CD4-positive, alpha-beta T cell (primary cell): ENCODE measurements around the gene KCNJ3. TPM values are rescaled to one million over a fixed set of nuclear protein-coding genes. Genes with fewer than 3 reads are reported as not detected.

ENCODE experiments used
- ATAC-seq: fragments of 200-7000 bp; cut with Tn5 transposase; one replicate; pipeline ENCODE4 v1.10.0; 2022; ENCODE audit warnings: mild to moderate bottlenecking; ENCODE audit not compliant: poor library complexity
- CTCF ChIA-PET: fragments of 350-600 bp; sonication (Branson Sonifier 250); formaldehyde crosslinking; loops from one replicate; lab custom pipeline; 2021; ENCODE audit warnings: antibody characterized with exemption, inconsistent platforms; lab: Charles Lee
- POLR2A ChIA-PET: fragments of 350-600 bp; sonication (Branson Sonifier 250); formaldehyde crosslinking; loops from one replicate; lab custom pipeline; 2021; ENCODE audit warnings: antibody characterized with exemption, inconsistent platforms; lab: Charles Lee
- DNase-seq, 14 experiments: peaks; one replicate each; pipeline ENCODE4 v3.0.0-alpha.2; 2013 to 2020; ENCODE audit warnings: mixed read lengths in 2 of 14
- H3K27ac ChIP-seq, 2 donors: one replicate each; pipeline versions ENCODE4 v1.5.1 to v1.7.0; 2013; ENCODE audit warnings: low read length in 2 of 2, low read depth in 1 of 2, mild to moderate bottlenecking in 1 of 2
- H3K27me3 ChIP-seq, 2 experiments: 1 replicate in 1 of 2; 2 replicates in 1 of 2; pipeline versions ENCODE4 v1.6.1 to v1.7.0; 2013; ENCODE audit warnings: low read length in 2 of 2, control low read depth in 1 of 2, mild to moderate bottlenecking in 1 of 2, moderate library complexity in 1 of 2; ENCODE audit not compliant: insufficient read depth in 2 of 2, control insufficient read depth in 1 of 2
- H3K36me3 ChIP-seq: one replicate; pipeline ENCODE4 v1.6.1; 2013; ENCODE audit warnings: low read length, control low read depth; ENCODE audit not compliant: insufficient read depth
- H3K4me1 ChIP-seq: one replicate; pipeline ENCODE4 v1.6.1; 2013; ENCODE audit warnings: low read length, control low read depth; ENCODE audit not compliant: insufficient read depth
- H3K4me3 ChIP-seq: one replicate; pipeline ENCODE4 v1.5.1; 2013; ENCODE audit warnings: mild to moderate bottlenecking, low read length, moderate library complexity
- H3K9me3 ChIP-seq, 2 experiments: 1 replicate in 1 of 2; 2 replicates in 1 of 2; pipeline versions ENCODE4 v1.6.1 to v1.7.0; 2013; ENCODE audit warnings: low read length in 2 of 2, mild to moderate bottlenecking in 2 of 2, control low read depth in 1 of 2, moderate library complexity in 1 of 2; ENCODE audit not compliant: control insufficient read depth in 1 of 2, insufficient read depth in 1 of 2
- H3K27ac Mint-ChIP-seq: one replicate; pipeline ENCODE4 v1.8.0; 2020; ENCODE audit warnings: mixed read lengths
- H3K27me3 Mint-ChIP-seq: one replicate; pipeline ENCODE4 v1.8.0; 2021; ENCODE audit warnings: mixed read lengths
- H3K36me3 Mint-ChIP-seq: one replicate; pipeline ENCODE4 v1.8.0; 2021; ENCODE audit warnings: low read depth, mixed read lengths
- H3K4me1 Mint-ChIP-seq: one replicate; pipeline ENCODE4 v1.8.0; 2021; ENCODE audit warnings: low read depth, mixed read lengths
- H3K4me3 Mint-ChIP-seq: one replicate; pipeline ENCODE4 v1.8.0; 2020; ENCODE audit warnings: mild to moderate bottlenecking, mixed read lengths
- H3K9me3 Mint-ChIP-seq: one replicate; pipeline ENCODE4 v1.8.0; 2020; ENCODE audit warnings: mixed read lengths
- intact Hi-C, 2 experiments: fragments of 100-400 bp; cut with DNase I in 1 of 2; cut with micrococcal nuclease in 1 of 2; formaldehyde crosslinking; loops; one replicate each; pipeline versions ENCODE4 v1.15.1 to v1.9.0; 2023 to 2025; cut with DNase I, micrococcal nuclease
- total RNA-seq, 174 experiments: library from RNA in 2 of 174; stranded (reverse) in 2 of 174; gene quantifications; one replicate each; pipeline ENCODE4 v1.2.3 and lab custom pipeline; 2021 to 2026
- TF ChIP-seq, protein P1 (sequence below): fragments of 200-600 bp; IDR thresholded peaks from one replicate; pipeline ENCODE4 v1.8.0; 2022; ENCODE audit warnings: antibody characterized with exemption, mild to moderate bottlenecking

The KCNJ3 gene
- total RNA-seq, 2 experiments from 2014 or later: not detected

DNA sequence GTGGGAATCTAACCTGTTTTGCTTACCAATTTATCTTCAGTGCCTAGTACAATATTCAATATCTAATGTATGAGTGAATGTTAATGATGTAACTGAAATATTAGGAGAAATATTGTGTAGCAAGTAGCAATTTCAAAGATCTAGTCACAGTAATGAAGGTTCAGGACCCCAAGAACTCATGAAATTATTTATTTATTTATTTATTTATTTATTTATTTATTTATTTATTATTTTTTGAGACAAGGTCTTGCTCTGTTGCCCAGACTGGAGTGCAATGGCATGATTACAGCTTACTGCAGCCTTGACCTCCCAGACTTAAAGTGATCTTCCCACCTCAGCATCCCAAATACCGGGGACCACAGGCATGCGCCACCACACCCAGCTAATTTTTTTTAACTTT, 126.9 kb downstream of the KCNJ3 start:
- POLR2A ChIA-PET: no interaction called here
- H3K4me1 Mint-ChIP-seq: no peaks in the 10 kb centered on the region
- no peaks in the 10 kb centered on the region for H3K36me3 Mint-ChIP-seq
- intact Hi-C loops: no loop called here
- H3K9me3 Mint-ChIP-seq: no peaks in the 10 kb centered on the region
- Histone ChIP-seq H3K4me1 (no peaks in the 10 kb centered on the region), H3K27me3 (no peaks in the 10 kb centered on the region), H3K36me3 (no peaks in the 10 kb centered on the region), H3K9me3 (peaks cover 0 to 3% of the 10 kb centered on the region in 2 experiments), H3K27ac (no peak overlapping the region), H3K4me3 (no peak overlapping the region)
- DNase-seq (no peak), ATAC-seq (no peak)
- TF ChIP-seq, protein P1, sequence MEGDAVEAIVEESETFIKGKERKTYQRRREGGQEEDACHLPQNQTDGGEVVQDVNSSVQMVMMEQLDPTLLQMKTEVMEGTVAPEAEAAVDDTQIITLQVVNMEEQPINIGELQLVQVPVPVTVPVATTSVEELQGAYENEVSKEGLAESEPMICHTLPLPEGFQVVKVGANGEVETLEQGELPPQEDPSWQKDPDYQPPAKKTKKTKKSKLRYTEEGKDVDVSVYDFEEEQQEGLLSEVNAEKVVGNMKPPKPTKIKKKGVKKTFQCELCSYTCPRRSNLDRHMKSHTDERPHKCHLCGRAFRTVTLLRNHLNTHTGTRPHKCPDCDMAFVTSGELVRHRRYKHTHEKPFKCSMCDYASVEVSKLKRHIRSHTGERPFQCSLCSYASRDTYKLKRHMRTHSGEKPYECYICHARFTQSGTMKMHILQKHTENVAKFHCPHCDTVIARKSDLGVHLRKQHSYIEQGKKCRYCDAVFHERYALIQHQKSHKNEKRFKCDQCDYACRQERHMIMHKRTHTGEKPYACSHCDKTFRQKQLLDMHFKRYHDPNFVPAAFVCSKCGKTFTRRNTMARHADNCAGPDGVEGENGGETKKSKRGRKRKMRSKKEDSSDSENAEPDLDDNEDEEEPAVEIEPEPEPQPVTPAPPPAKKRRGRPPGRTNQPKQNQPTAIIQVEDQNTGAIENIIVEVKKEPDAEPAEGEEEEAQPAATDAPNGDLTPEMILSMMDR: no peak
- H3K4me3 Mint-ChIP-seq: no peak overlapping the region
- H3K27ac Mint-ChIP-seq: no peak overlapping the region
- H3K27me3 Mint-ChIP-seq: no peaks in the 10 kb centered on the region
- CTCF ChIA-PET: no interaction called here

DNA sequence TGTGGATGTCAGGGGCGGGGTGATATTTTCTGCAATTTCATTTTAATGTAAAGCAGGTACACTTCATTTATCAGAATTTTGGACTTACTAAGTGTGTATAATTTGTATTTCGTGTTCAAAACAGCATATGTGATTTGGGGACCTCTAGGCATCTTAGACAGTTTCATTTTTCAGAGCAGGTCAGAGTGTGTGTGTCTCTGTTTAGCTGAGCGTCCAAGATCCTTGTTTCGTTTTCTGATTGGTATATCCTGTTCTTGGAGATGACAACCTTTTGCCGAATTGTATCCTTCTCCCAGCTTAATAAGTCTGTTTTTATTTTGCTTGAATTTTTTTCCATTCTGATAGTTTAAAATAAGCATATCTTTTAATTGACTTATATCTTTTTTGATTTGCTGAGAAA, 128.3 kb downstream of the KCNJ3 start:
- no peaks in the 10 kb centered on the region for H3K4me1 Mint-ChIP-seq
- no peaks in the 10 kb centered on the region for H3K36me3 Mint-ChIP-seq
- H3K27me3 Mint-ChIP-seq: no peaks in the 10 kb centered on the region
- TF ChIP-seq, protein P1: no peak
- H3K36me3 ChIP-seq: no peaks in the 10 kb centered on the region
- no peak overlapping the region for H3K4me3 Mint-ChIP-seq
- peaks cover 0 to 3% of the 10 kb centered on the region in 2 experiments for H3K9me3 ChIP-seq
- POLR2A ChIA-PET: no interaction called here
- no peaks in the 10 kb centered on the region for H3K27me3 ChIP-seq
- intact Hi-C loops: no loop called here
- no peak overlapping the region for H3K4me3 ChIP-seq
- CTCF ChIA-PET: no interaction called here
- H3K9me3 Mint-ChIP-seq: no peaks in the 10 kb centered on the region
- no peak overlapping the region for H3K27ac ChIP-seq
- no peaks in the 10 kb centered on the region for H3K4me1 ChIP-seq
- ATAC-seq (no peak), DNase-seq (no peak)
- no peak overlapping the region for H3K27ac Mint-ChIP-seq

DNA sequence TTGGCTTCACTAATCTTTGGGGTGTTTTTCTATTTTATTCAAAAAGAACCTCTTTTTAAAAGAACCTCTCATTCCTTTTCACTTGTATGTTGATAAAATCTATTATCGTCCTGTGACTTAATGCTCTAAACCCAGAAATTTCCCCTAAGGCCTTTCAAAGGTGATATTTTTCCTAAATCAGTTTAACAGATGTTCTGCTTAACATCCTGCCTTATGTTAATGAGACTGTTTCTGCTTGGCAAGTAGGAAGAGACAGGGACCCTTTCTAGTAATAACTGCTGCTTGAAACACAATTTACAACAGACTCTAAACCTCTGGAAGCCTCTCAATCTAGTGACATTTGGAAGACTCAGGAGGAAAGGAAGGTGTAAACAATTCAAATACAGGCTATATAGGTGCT, 128.8 kb downstream of the KCNJ3 start:
- ATAC-seq (no peak), DNase-seq (no peak)
- Histone ChIP-seq H3K36me3 (no peaks in the 10 kb centered on the region), H3K4me3 (no peak overlapping the region), H3K27me3 (no peaks in the 10 kb centered on the region), H3K27ac (no peak overlapping the region), H3K4me1 (no peaks in the 10 kb centered on the region), H3K9me3 (peaks cover 0 to 3% of the 10 kb centered on the region in 2 experiments)
- intact Hi-C loops: no loop called here
- H3K9me3 Mint-ChIP-seq: no peaks in the 10 kb centered on the region
- no peak overlapping the region for H3K4me3 Mint-ChIP-seq
- ChIA-PET CTCF (no interaction called here), POLR2A (no interaction called here)
- H3K27ac Mint-ChIP-seq: no peak overlapping the region
- H3K27me3 Mint-ChIP-seq: no peaks in the 10 kb centered on the region
- no peaks in the 10 kb centered on the region for H3K36me3 Mint-ChIP-seq
- TF ChIP-seq, protein P1: no peak
- no peaks in the 10 kb centered on the region for H3K4me1 Mint-ChIP-seq
